ENCODE results near the gene BICC1.
"Not testable (repeated sequence)": the region's sequence is repeated elsewhere in the genome, so short reads cannot be mapped to it uniquely, and the experiment has no call there.

BICC1 gene

GRCh38 chr10:58570307-58570723 is 57.6 kb downstream of the BICC1 start:
- no peak for DNase-seq

- DNase-seq: no peak
Observed at GRCh38 chr10:58570979-58571378, 58.3 kb downstream of the BICC1 start.

GRCh38 chr10:58573144-58573543 is 60.5 kb downstream of the BICC1 start:
- no peak for DNase-seq

- no peak for DNase-seq
Observed at GRCh38 chr10:58574058-58574457, 61.4 kb downstream of the BICC1 start.

DNA sequence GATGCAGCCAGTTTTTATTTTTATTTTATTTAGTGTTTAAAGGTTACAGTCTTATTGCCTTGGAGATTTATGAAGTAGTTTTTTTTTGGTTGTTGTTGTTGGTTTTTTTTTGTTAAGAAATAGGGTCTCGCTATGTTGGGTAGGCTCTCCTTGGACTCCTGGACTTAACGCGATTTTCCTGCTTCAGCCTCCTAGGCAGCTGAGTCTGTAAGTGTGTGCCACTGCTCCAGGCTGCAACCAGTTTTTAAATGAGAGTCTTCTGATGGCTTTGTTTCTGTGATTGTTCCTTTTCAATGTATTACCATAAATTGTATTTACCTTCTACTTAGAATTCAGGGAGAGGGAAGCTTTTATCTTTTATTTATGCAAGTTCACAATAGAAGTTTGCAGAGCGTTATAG is 62.8 kb downstream of the BICC1 start:
- DNase-seq: no peak

DNA sequence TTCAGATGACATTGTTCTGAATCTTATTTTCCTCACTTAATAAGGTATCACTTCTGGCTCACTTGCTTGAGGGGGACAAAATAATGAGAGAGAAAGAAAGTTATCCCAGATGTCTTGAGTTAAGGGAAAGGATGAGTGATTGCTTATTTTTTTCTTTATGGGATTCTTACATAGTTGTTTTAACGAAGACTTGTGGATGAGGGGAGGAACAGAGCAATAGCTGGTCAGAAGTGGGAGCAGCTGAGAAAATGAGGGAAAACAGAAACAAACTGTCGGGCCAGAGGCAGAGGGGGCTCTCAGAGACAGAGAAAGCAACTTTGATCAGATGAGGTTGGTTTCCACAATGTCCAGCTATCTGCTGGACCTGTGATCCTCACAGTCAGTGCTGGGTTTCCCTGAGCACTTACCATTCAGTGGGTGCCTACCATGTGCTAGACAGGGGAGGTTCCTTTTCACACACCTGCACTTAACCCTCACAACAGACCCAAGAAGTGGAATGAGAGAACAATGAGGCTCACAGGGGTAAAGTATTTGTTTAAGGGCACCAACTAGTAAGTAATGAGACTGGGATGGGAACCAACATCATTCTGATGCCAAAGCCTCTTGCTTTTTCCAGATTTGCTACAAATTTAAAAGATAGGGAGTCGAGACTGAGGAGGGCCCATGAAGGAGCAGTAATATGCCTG is 64.2 kb downstream of the BICC1 start:
- no peak for DNase-seq

- peak; percentile 39 for DNase-seq
Observed at GRCh38 chr10:58577437-58577777, 64.7 kb downstream of the BICC1 start.

GRCh38 chr10:58578366-58578765 is 65.7 kb downstream of the BICC1 start:
- no peak for DNase-seq

- no peak for DNase-seq
Observed at GRCh38 chr10:58579011-58579655, 66.5 kb downstream of the BICC1 start.

- no peak for DNase-seq
Observed at GRCh38 chr10:58582045-58582444, 69.4 kb downstream of the BICC1 start.

DNA sequence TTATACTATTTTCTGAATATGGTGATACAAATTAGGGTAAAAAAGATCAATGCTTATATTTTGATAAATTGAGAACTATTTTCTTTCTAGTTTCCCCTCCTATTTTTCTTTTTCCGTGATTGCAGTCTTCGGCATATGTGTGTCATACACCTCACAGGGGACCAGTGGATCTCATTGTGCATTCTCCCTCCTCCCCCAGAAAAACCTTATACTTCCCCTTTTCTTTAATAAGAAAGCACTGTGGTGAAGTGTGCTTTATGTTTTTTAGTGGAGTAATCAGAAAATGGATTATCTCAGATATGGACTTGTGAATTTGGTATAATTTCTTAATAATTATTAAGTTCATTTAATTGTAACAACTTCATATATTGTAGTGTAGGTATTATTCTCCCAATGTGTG is 72.8 kb downstream of the BICC1 start:
- no peak for DNase-seq

DNA sequence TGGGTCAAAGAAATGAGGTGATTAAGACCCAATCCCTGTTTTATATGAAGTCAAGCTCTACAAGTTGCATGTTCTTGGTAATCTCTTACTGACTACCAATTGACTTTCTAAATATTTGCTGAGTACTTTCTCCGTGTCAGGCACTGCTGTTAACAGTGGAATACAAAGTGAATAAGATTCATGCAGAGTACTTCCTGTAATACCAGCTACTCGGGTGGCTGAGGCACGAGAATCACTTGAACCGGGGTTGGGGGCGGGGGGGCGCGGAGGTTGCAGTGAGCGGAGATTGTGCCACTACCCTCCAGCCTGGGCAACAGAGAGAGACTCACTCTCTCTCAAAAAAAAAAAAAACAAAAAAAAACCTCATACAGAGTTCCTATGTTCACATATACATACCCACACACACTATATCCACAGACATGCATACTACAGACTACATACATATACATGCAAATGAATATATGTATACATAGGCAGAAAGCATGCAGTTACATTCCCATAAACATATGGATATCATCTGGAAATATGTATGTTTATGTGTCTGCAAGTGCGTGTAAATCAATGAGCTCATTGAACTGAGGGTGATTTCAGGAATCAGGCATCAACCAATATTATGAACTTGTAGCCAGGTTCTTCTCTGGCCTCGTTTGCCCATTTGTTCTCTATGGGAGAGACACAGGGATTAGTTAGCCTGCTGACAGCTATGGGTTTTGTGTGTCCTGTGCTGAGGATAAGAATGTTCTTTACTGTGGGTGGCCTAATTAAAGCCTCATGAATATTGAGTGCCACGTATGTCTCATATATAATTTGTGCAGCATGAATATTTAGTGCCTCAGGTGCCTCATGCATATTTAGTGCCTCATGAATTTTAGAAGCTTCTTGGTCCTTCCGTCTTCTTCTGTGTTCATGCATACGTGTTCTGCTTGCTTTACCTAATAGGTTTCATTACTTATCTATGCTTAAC is 73.9 kb downstream of the BICC1 start:
- DNase-seq: no peak

DNA sequence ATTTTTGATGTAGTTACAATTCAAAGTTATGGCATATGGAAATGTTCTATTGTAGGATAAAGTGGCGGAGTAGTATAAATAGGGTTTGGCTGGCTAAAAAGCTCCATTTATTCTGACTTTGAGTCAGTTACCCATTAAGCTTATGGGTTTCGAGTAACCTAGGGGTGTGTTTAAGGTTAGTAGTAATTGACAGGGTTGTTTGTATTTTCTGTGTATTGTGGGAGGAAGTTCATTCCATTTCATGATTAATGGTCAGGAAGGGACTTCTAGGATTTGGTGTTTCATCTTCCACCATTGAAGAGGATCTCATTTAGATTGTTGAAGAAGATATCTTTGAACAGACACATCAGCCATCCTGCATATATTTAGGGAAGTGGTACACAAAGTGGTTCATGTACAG is 75.0 kb downstream of the BICC1 start:
- no peak for DNase-seq

DNA sequence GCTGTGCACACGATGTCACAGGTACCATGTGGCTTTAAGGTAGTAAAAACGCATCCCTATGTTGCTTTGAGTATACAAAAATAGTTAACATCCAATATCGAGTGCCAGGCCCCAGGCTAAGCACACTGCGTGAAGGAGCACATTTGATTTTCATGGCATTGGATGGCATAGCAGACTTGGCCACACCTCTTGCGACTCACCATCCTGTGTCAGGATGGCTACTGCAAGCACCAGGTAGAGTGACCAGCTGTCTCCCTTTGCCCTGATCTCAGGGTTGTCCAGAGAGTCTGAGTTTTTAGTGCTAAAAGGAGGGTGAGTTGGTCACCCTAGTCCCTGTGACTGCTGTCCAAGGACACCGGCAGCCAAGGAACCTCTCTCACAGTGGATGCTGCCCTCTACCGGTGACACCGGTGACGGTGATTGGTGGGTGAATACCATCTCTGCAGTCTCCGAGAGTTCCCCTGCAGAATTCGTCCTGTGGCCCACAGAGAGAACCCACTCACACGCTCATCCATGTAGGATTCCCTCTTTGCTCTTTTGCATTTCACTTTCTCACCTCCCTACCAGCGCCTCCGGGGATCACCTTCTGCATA is 76.1 kb downstream of the BICC1 start:
- DNase-seq: no peak

DNA sequence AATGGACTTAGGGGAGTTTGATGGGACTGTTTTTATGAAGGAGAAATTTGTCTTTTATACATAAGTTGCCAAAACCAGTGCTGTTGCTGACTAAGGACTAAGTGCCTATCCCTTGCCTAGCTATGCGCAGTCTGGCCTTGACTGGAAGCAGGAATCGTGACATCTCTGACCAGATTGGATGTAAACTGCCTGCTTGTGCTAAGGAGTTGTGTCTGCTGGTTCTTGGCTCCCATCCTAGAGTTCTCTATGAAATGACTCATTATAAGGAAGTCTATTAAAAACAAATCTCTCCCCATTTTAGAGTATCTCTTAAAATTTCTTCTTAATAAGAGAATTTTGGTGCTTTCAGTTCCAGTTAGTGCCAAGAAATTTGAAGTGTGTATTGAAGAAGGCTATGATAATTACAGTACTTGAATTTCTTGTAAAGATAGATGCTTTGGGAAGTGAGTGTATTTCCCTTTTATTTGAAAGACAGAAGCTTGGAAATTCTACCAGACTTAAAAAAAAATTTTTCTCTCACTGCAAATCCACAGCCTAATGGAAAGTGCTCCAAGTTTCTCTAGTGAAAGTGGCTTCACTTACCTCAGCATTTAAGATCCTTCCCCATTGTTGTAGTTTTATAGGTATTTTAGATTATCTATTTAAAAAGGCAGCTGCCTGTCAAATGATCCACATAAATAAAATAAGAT is 77.6 kb downstream of the BICC1 start:
- no peak for DNase-seq

DNA sequence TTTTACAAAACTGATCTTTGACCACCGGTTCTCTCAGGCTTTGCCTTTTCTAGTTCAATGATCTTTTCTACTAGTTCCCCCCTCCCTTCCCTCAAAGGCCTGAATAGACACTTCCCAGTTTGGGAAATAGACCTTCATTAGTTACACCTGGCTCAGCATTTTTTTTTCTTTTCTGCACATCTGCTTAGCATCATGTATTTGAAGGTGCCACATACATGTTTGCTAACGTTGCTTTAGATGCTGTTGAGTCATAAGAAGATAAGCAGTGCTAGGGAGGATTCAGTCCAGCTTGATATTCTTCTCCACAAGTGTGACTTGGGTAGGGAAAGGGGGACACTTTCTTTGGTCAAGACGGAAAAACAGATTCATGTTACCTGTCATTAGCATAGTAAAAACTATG is 78.3 kb downstream of the BICC1 start:
- DNase-seq: no peak

DNA sequence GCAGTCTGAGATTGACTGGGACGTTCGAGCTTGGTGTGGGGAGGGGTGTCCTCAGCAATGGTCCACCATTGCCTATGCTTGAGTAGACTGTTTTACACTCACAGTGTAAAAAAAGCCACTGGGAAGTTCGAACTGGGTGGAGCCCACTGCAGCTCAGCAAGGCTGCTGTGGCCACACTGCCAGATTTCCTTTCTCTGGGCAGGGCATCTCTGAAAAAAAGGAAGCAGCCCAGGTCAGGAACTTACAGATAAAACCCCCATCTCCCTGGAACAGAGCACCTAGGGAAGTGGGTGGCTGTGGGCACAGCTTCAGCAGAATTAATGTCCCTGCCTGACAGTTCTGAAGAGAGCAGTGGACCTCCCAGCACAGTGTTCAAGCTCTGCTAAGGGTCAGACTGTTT is 80.3 kb downstream of the BICC1 start:
- DNase-seq: peak; percentile 81

DNA sequence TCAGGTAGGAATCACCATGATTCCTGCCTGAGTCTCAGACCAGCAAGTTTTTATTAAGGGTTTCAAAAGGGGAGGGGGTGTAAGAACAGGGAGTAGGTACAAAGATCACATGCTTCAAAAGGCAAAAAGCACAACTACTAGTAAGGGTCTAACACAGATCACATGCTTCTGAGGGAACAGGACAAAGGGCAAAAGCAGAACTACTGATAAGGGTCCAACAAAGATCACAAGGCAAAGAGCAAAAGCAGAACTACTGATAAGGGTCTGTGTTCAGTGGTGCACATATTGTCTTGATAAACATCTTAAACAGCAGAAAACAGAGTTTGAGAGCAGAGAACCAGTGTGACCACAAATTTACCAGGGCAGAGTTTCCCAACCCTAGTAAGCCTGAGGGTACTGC is 84.5 kb downstream of the BICC1 start:
- DNase-seq: not testable (repeated sequence)

DNA sequence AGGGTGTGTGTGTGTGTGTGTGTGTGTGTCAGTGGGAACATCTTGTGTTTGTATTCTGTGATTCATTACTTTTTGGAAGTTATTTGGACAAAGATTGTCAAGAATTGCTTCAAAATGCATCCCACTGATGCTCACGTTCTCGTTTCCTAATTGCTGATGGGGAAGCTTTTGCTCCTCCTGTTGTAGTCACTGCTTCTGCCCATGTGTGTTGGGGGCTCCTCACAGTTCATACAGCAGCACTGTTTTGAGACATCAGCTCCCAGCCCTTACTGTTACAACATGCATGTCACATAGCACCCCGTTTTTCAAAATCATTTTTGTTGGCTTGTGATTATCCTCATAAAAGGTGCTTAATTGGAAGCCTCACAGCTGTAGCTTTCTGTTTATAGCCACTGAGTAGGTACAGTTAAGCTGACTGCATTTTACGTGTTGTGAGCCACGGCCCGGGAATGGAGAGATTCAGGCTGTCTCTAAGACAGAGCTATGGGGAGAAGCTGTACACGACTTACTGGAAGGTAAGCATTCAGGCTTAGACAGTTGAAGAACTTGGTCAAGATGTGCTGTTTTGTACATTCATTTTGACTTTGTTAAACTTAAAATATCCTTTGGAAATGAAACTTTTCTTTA is 87.4 kb downstream of the BICC1 start:
- DNase-seq: no peak

GRCh38 chr10:58608351-58608750 is 95.7 kb downstream of the BICC1 start:
- DNase-seq: no peak

- no peak for DNase-seq
Observed at GRCh38 chr10:58608826-58609531, 96.3 kb downstream of the BICC1 start.
